GM23338 (cell line): ENCODE results near the gene IL22RA2. TPM values are rescaled to one million over a fixed set of nuclear protein-coding genes. Genes with fewer than 3 reads are reported as not detected.

Experiments
- ATAC-seq: fragments of 200-7000 bp; cut with Tn5 transposase; 3 replicates; pipeline ENCODE4 v1.9.1; 2020
- DNase-seq: peaks from one replicate; pipeline ENCODE4 v3.0.0-alpha.2; 2015; ENCODE audit warnings: low spot score
- H2AFZ ChIP-seq: fragments of 200-600 bp; sonication (generic); 2 replicates; pipeline ENCODE4 v1.8.0; 2016; ENCODE audit warnings: antibody characterized with exemption, mild to moderate bottlenecking, moderate library complexity
- H3F3A ChIP-seq: fragments of 200-600 bp; sonication (generic); replicated peaks from 2 replicates; pipeline ENCODE4 v1.8.0; 2017; ENCODE audit warnings: antibody characterized with exemption, mixed run types, low read depth
- H3K27ac ChIP-seq: fragments of 200-600 bp; sonication (generic); 2 replicates; pipeline ENCODE4 v1.6.1; 2016; ENCODE audit warnings: low read depth
- H3K27me3 ChIP-seq: fragments of 200-600 bp; sonication (generic); 2 replicates; pipeline ENCODE4 v1.8.0; 2016; ENCODE audit warnings: mild to moderate bottlenecking, mixed run types, moderate library complexity; ENCODE audit not compliant: insufficient read depth
- H3K36me3 ChIP-seq: fragments of 200-600 bp; sonication (generic); 2 replicates; pipeline ENCODE4 v1.8.0; 2016; ENCODE audit warnings: mild to moderate bottlenecking; ENCODE audit not compliant: insufficient read depth
- H3K4me1 ChIP-seq: fragments of 200-600 bp; sonication (generic); 2 replicates; pipeline ENCODE4 v1.8.0; 2016; ENCODE audit warnings: mild to moderate bottlenecking, moderate library complexity; ENCODE audit not compliant: insufficient read depth
- H3K4me2 ChIP-seq: fragments of 200-600 bp; sonication (generic); 2 replicates; pipeline ENCODE4 v1.7.1; 2017; ENCODE audit warnings: mixed run types
- H3K4me3 ChIP-seq: fragments of 200-600 bp; sonication (generic); 2 replicates; pipeline ENCODE4 v1.6.1; 2016; ENCODE audit warnings: mixed run types
- H3K79me2 ChIP-seq: fragments of 200-600 bp; sonication (generic); replicated peaks from 2 replicates; pipeline ENCODE4 v1.8.0; 2017; ENCODE audit warnings: mild to moderate bottlenecking; ENCODE audit not compliant: insufficient read depth
- H3K9me2 ChIP-seq: fragments of 200-600 bp; sonication (generic); 2 replicates; pipeline ENCODE4 v1.8.0; 2017; ENCODE audit not compliant: insufficient read depth
- H4K20me1 ChIP-seq: fragments of 200-600 bp; sonication (generic); replicated peaks from 2 replicates; pipeline ENCODE4 v1.8.0; 2017; ENCODE audit warnings: mild to moderate bottlenecking; ENCODE audit not compliant: insufficient read depth
- H3K27ac Mint-ChIP-seq: 2 replicates; pipeline ENCODE4 v1.8.0; 2020; ENCODE audit warnings: inconsistent platforms, mild to moderate bottlenecking, moderate library complexity, mixed read lengths
- H3K27me3 Mint-ChIP-seq: 3 replicates; pipeline ENCODE4 v1.8.0; 2022; ENCODE audit warnings: low read depth, mild to moderate bottlenecking, moderate library complexity, mixed read lengths, inconsistent platforms; ENCODE audit not compliant: insufficient read depth, poor library complexity
- H3K36me3 Mint-ChIP-seq: 3 replicates; pipeline ENCODE4 v1.8.0; 2021; ENCODE audit warnings: low read depth, mild to moderate bottlenecking, inconsistent platforms, moderate library complexity, mixed read lengths
- H3K4me1 Mint-ChIP-seq: 3 replicates; pipeline ENCODE4 v1.8.0; 2020; ENCODE audit warnings: mild to moderate bottlenecking, inconsistent platforms, mixed read lengths
- H3K4me3 Mint-ChIP-seq: 3 replicates; pipeline ENCODE4 v1.8.0; 2021; ENCODE audit warnings: moderate library complexity, mild to moderate bottlenecking, inconsistent platforms, mixed read lengths
- H3K9me3 Mint-ChIP-seq: 3 replicates; pipeline ENCODE4 v1.8.0; 2020; ENCODE audit warnings: moderate library complexity, mild to moderate bottlenecking, inconsistent platforms, mixed read lengths
- CREB1 ChIP-seq: fragments of 250-450 bp; sonication (Bioruptor Pico); IDR thresholded peaks from 2 replicates; pipeline ENCODE4 v1.5.0; 2020; ENCODE audit warnings: low read depth, mild to moderate bottlenecking, moderate library complexity
- CTCF ChIP-seq, 2 experiments: fragments of 200-600 bp in 1 of 2; sonication (generic) in 1 of 2; conservative IDR thresholded peaks; 2 replicates each; pipeline versions ENCODE4 v1.5.1 to v1.6.1; 2016 to 2017; ENCODE audit warnings: antibody characterized with exemption in 2 of 2, low read depth in 2 of 2, mild to moderate bottlenecking in 2 of 2, moderate library complexity in 1 of 2
- ETS1 ChIP-seq: IDR thresholded peaks from 2 replicates; pipeline ENCODE4 v1.6.1; 2016; ENCODE audit warnings: antibody characterized with exemption
- EZH2 ChIP-seq: fragments of 200-600 bp; sonication (generic); IDR thresholded peaks from one replicate; pipeline ENCODE4 v1.8.0; 2017; ENCODE audit warnings: antibody characterized with exemption, mild to moderate bottlenecking, low read depth; ENCODE audit not compliant: unreplicated experiment
- EZH2phosphoT487 ChIP-seq: fragments of 200-600 bp; sonication (generic); IDR thresholded peaks from one replicate; pipeline ENCODE4 v1.8.1; 2018; ENCODE audit warnings: antibody characterized with exemption; ENCODE audit not compliant: unreplicated experiment
- POLR2AphosphoS5 ChIP-seq: IDR thresholded peaks from 2 replicates; pipeline ENCODE4 v1.6.1; 2016; ENCODE audit warnings: antibody characterized with exemption, low read depth
- STAT1 ChIP-seq: IDR thresholded peaks from one replicate; pipeline ENCODE4 v1.6.1; 2016; ENCODE audit warnings: antibody characterized with exemption; ENCODE audit not compliant: unreplicated experiment
- ZNF114 ChIP-seq: fragments of 250-450 bp; sonication (Bioruptor Pico); IDR thresholded peaks from 2 replicates; pipeline ENCODE4 v1.5.0; 2020; ENCODE audit warnings: mild to moderate bottlenecking, moderate library complexity
- ZNF462 ChIP-seq: fragments of 250-450 bp; sonication (Bioruptor Pico); IDR thresholded peaks from 2 replicates; pipeline ENCODE4 v1.5.0; 2020; ENCODE audit warnings: mild to moderate bottlenecking, moderate library complexity
- polyA plus RNA-seq: library from polyadenylated mRNA; unstranded; fragments of >200 nt; fragmentation: Nextera tagmentation; extraction: Ambion mirVana; gene quantifications from 2 replicates; pipeline ENCODE4 v1.2.1, GENCODE V29; 2016
- total RNA-seq: library from RNA; depleted of rRNA; stranded (reverse); fragments of >200 nt; shearing (Covaris generic); gene quantifications from 2 replicates; pipeline ENCODE4 v1.2.3, GENCODE V29; 2014

Gene IL22RA2
- total and polyA plus RNA-seq, 2 experiments from 2014 or later = not detected

GRCh38 chr6:137165375-137166246, 7.8 kb downstream of the IL22RA2 start:
- H4K20me1 ChIP-seq = no peaks in the 10 kb centered on the region
- no peaks in the 10 kb centered on the region for H3F3A ChIP-seq
- no peaks in the 10 kb centered on the region; the same call in 1 of the 2 replicates for H3K9me2 ChIP-seq
- H3K27me3 ChIP-seq = no peaks in the 10 kb centered on the region
- ATAC-seq (no peak), DNase-seq (no peak)
- H3K4me1 Mint-ChIP-seq = peaks cover 2% of the 10 kb centered on the region; the same call in 2 of the 3 replicates
- no peak overlapping the region for H3K4me2 ChIP-seq
- no peaks in the 10 kb centered on the region for H3K36me3 ChIP-seq
- H3K79me2 ChIP-seq = no peaks in the 10 kb centered on the region
- no peak overlapping the region for H3K27ac Mint-ChIP-seq
- no peak overlapping the region for H3K27ac ChIP-seq
- no peak overlapping the region; the same call in 2 of the 3 replicates for H3K4me3 Mint-ChIP-seq
- TF ChIP-seq EZH2phosphoT487 = no peak
- TF ChIP-seq CREB1 (CRISPR knock-in tag) = no peak
- no peak for TF ChIP-seq ETS1
- no peak for TF ChIP-seq EZH2
- TF ChIP-seq POLR2AphosphoS5 = no peak
- peak; percentile 18 to 38; a peak in 2 of 4 replicates for TF ChIP-seq CTCF (conservative IDR thresholded peaks at IDR 0.05; ENCODE audit: low read depth in 2 of 2)
- peaks cover 53% of the 10 kb centered on the region for H3K36me3 Mint-ChIP-seq
- no peak overlapping the region for H2AFZ ChIP-seq
- H3K4me1 ChIP-seq = peaks cover 5% of the 10 kb centered on the region; the same call in 1 of the 2 replicates
- peaks cover 7% of the 10 kb centered on the region for H3K27me3 Mint-ChIP-seq
- H3K4me3 ChIP-seq = no peak overlapping the region
- peaks cover 67% of the 10 kb centered on the region for H3K9me3 Mint-ChIP-seq

GRCh38 chr6:137163732-137164318, 9.6 kb downstream of the IL22RA2 start:
- H3K27me3 Mint-ChIP-seq = peaks cover 7% of the 10 kb centered on the region
- Histone ChIP-seq H2AFZ (no peak overlapping the region), H3K27me3 (no peaks in the 10 kb centered on the region), H3K27ac (no peak overlapping the region), H3K79me2 (no peaks in the 10 kb centered on the region), H3K36me3 (no peaks in the 10 kb centered on the region), H3K4me3 (no peak overlapping the region), H3K4me1 (no peaks in the 10 kb centered on the region), H3K9me2 (no peaks in the 10 kb centered on the region; the same call in none of the 2 replicates), H3K4me2 (no peak overlapping the region), H4K20me1 (no peaks in the 10 kb centered on the region), H3F3A (no peaks in the 10 kb centered on the region)
- no peak overlapping the region for H3K4me3 Mint-ChIP-seq
- no peak overlapping the region for H3K27ac Mint-ChIP-seq
- DNase-seq (no peak), ATAC-seq (no peak)
- peaks cover 44% of the 10 kb centered on the region for H3K36me3 Mint-ChIP-seq
- peaks cover 55% of the 10 kb centered on the region for H3K9me3 Mint-ChIP-seq
- H3K4me1 Mint-ChIP-seq = no peaks in the 10 kb centered on the region
- TF ChIP-seq POLR2AphosphoS5 (no peak), STAT1 (no peak), EZH2 (no peak), ETS1 (no peak), ZNF114 (CRISPR knock-in tag) (no peak), ZNF462 (CRISPR knock-in tag) (no peak)
